GM12891 (cell line): Measurements from ENCODE around the gene CDC42EP3. TPM values are rescaled to one million over a fixed set of nuclear protein-coding genes. Genes with fewer than 3 reads are reported as not detected.
A peak's percentile ranks its signal among the peaks of the same experiment; 100 is the strongest.

Experiments
- DNase-seq: peaks from one replicate; pipeline ENCODE4 v3.0.0; 2011; ENCODE audit warnings: low spot score; ENCODE audit not compliant: insufficient read length
- FAIRE-seq: peaks from 2 replicates; lab custom pipeline; 2011; peaks lifted over from hg19 to GRCh38; lab: Jason Lieb, UNC
- PAX5 ChIP-seq: IDR thresholded peaks from 2 replicates; pipeline ENCODE4 v1.6.1; 2011; ENCODE audit warnings: low read length, moderate library complexity, mild to moderate bottlenecking; ENCODE audit not compliant: insufficient read depth, severe bottlenecking
- POLR2A ChIP-seq: IDR thresholded peaks from 2 replicates; pipeline ENCODE4 v1.6.1; 2011; ENCODE audit warnings: low read depth, low read length, control low read depth
- POLR2AphosphoS5 ChIP-seq: IDR thresholded peaks from 2 replicates; pipeline ENCODE4 v1.6.1; 2011; ENCODE audit warnings: low read depth, low read length, control low read depth
- POU2F2 ChIP-seq: IDR thresholded peaks from 2 replicates; pipeline ENCODE4 v1.6.1; 2011; ENCODE audit warnings: low read depth, mild to moderate bottlenecking, control low read depth, low read length, moderate library complexity
- SPI1 ChIP-seq: IDR thresholded peaks from 2 replicates; pipeline ENCODE4 v1.6.1; 2011; ENCODE audit warnings: low read depth, low read length, control low read depth
- TAF1 ChIP-seq: IDR thresholded peaks from 2 replicates; pipeline ENCODE4 v1.6.1; 2011; ENCODE audit warnings: low read depth, low read length, control low read depth
- polyA plus RNA-seq: library from polyadenylated mRNA; unstranded; fragments of >200 nt; gene quantifications from one replicate; pipeline ENCODE4 v1.2.1, GENCODE V29; 2012; ENCODE audit warnings: low read depth, missing spikeins, inconsistent platforms; ENCODE audit not compliant: missing spikeins

CDC42EP3 gene, protein sequence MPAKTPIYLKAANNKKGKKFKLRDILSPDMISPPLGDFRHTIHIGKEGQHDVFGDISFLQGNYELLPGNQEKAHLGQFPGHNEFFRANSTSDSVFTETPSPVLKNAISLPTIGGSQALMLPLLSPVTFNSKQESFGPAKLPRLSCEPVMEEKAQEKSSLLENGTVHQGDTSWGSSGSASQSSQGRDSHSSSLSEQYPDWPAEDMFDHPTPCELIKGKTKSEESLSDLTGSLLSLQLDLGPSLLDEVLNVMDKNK
- 12.0 TPM for polyA plus RNA-seq

- no peak for TF ChIP-seq SPI1
- peak; percentile 28; the same call in 1 of the 2 replicates for TF ChIP-seq TAF1
- TF ChIP-seq POLR2A, result peak; percentile 70; the same call in 1 of the 2 replicates
- no peak for TF ChIP-seq PAX5
- peak; percentile 47; the same call in 1 of the 2 replicates for TF ChIP-seq POLR2AphosphoS5
- no peak for TF ChIP-seq POU2F2
- FAIRE-seq (peak; percentile 64), DNase-seq (peak; percentile 70)
These were observed at the start of gene CDC42EP3 for GRCh38 chr2:37671009-37671815. Gene CDC42EP3 (minus strand): TSS chr2:37671642. CDS start chr2:37646587, 25,055 bp downstream.

GRCh38 chr2:37721201-37721560, 49.7 kb upstream of the CDC42EP3 start:
- FAIRE-seq (no peak), DNase-seq (no peak)
- TF ChIP-seq POU2F2 (no peak), SPI1 (no peak), POLR2A (no peak), PAX5 (no peak), TAF1 (no peak), POLR2AphosphoS5 (no peak)

DNA sequence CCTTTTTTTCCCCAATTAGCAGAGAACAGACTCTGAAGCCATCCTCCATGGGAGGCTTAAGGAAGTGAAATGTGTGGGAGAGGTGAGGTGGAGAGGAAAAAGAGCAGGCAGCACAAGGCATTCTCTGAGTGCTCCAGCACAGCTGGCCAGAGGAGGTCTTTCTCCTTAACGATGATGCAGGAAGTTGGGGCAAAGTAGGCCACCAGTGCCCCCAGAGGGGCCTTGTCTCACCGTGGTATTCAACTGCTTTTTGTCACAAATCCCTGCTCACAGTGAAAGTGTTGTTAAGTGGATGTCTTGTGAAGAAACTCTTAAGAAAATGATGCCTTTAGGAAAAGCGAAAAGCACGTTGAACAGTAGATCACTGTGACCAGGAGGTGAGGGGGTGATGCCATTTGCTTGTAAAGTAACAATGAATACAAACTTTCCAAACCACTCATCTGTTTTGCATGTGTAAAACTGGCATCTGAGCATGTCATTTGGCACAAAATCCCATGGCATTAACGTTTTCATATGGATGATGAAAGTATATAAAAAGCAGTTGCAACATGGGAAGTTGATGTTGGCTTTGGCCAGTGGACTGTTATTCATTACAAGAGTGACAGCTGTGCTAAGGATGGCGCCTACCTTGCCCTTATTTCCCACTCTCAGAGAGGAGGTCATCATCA, 49.2 kb upstream of the CDC42EP3 start:
- FAIRE-seq (peak; percentile 28), DNase-seq (no peak)

DNA sequence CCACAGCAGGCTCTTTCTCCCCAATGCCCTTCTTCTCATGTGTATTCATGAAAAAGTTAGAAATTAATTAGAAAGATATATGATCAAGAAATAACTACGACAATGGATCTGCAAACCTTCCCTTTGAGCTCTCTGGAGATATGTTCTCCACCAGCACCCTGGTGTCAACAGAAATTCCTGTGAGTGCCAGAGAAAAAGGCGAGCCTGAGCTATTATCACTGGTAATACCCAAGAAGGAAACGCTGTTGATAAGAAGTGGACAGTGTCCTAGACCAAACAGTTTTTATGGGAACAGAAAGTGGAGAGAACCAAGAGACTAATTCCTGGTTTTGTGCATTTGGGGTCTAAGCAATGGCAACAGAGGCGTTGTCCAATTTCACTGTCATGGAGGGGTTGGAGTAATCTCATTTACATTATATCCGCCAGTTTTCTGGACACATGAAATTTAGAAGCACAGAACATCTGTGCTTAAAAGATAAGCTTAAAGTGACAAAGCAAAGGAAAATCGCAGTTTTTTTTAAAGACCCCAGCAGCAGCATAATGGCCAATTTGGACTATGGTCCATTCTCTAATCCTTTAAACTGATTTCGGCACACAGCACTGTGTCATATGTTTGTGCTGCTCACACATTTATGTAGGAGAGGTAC, 47.2 kb upstream of the CDC42EP3 start:
- FAIRE-seq, result no peak
- TF ChIP-seq POU2F2 (no peak), POLR2A (no peak), PAX5 (no peak), TAF1 (no peak), SPI1 (no peak), POLR2AphosphoS5 (no peak)
- no peak for DNase-seq

More for the DNA sequence above, 49.2 kb upstream of the CDC42EP3 start:
- TF ChIP-seq SPI1 (no peak), POLR2A (no peak), TAF1 (no peak), POLR2AphosphoS5 (no peak), POU2F2 (no peak), PAX5 (no peak)

DNA sequence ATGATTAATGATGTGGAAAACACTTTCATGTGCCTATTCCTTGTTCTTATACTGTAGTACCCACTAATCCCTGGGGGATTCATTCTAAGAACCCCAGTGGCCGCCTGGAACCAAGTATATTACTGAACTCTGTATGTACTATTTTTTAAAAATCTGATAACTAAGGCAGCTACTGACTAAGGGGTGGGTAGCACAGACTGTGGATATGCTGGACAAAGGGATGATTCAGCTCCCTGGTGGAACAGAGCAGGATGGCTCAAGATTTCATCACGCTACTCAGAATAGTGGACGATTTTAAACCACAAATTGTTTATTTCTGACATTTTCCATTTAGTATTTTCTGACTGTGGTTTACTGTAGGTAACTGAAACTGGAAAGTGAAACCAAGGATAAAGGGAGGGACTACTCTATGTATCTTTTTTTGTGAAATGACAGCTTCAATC, 41.8 kb upstream of the CDC42EP3 start:
- DNase-seq, result no peak

GRCh38 chr2:37711831-37712230, 40.4 kb upstream of the CDC42EP3 start:
- no peak for TF ChIP-seq POU2F2
- no peak for TF ChIP-seq TAF1
- TF ChIP-seq POLR2AphosphoS5, result no peak
- TF ChIP-seq SPI1, result no peak
- TF ChIP-seq POLR2A, result no peak
- no peak for TF ChIP-seq PAX5
- DNase-seq (no peak), FAIRE-seq (no peak)

More for the DNA sequence above, 41.8 kb upstream of the CDC42EP3 start:
- no peak for TF ChIP-seq POLR2A
- TF ChIP-seq POLR2AphosphoS5, result no peak
- peak; percentile 55 for FAIRE-seq

DNA sequence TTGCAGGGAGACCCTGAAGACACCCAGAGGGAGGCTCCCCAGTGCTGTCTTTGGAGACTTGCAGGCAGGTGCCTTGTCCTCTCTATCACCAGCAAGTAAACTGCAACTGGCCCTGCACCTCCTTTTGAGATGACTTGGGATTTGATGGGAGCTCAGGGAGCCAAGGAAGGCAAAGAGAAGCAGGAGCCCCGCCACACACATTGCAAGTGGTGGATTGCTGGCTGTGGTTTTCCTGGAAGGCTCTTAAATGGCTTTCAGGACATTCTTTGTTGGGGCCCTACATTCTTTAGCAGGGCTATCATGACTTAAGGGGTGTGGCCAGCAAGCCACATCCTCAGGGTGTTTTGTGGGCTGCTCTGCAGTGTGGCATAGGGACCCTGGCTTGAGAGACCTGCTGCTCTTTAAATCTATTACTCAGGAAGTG, 39.9 kb upstream of the CDC42EP3 start:
- TF ChIP-seq POU2F2 (no peak), POLR2A (no peak), TAF1 (no peak), POLR2AphosphoS5 (no peak), PAX5 (no peak), SPI1 (no peak)
- no peak for DNase-seq
- FAIRE-seq, result peak; percentile 91

DNA sequence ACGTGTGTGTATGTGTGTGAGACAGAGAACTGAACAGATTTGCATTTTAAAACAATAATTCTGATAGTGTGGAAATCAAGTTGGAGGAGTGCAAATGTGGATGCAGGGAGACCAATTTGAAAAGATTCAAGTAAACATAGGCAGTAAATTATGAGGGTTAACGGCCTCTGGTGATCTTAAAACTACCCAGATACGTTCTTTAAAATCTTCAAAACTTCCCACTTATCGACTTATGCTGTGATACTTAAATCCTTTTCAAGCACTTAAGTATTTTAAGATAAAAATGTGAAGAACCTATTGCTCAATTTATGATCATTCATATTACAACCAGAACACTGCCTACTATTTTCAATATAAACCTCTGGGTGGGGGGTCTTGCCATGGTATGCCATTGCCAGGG, 37.7 kb upstream of the CDC42EP3 start:
- TF ChIP-seq TAF1 (no peak), POLR2AphosphoS5 (no peak), POLR2A (no peak), POU2F2 (no peak), PAX5 (no peak), SPI1 (no peak)
- FAIRE-seq (no peak), DNase-seq (no peak)

- TF ChIP-seq PAX5 (no peak), POLR2A (no peak), POU2F2 (no peak), POLR2AphosphoS5 (no peak), SPI1 (no peak), TAF1 (no peak)
- DNase-seq (no peak), FAIRE-seq (no peak)
These were observed 36.7 kb upstream of the CDC42EP3 start for GRCh38 chr2:37708146-37708545.
